HUES6 (cell line): ENCODE results near the gene RNF144A.

Experiments
- H3K27ac ChIP-seq: 2 replicates; pipeline ENCODE4 v1.7.0; 2013; ENCODE audit warnings: low read depth, mild to moderate bottlenecking, low read length, inconsistent platforms
- H3K27me3 ChIP-seq: 2 replicates; pipeline ENCODE4 v1.6.1; 2013; ENCODE audit warnings: low read length; ENCODE audit not compliant: control insufficient read depth, insufficient read depth
- H3K36me3 ChIP-seq: 2 replicates; pipeline ENCODE4 v1.6.1; 2013; ENCODE audit warnings: low read length; ENCODE audit not compliant: control insufficient read depth, insufficient read depth
- H3K4me1 ChIP-seq: 2 replicates; pipeline ENCODE4 v1.6.1; 2013; ENCODE audit warnings: low read length; ENCODE audit not compliant: control insufficient read depth, insufficient read depth
- H3K4me3 ChIP-seq: 2 replicates; pipeline ENCODE4 v1.5.1; 2013; ENCODE audit warnings: low read depth, low read length
- H3K9ac ChIP-seq: one replicate; pipeline ENCODE4 v1.6.1; 2013; ENCODE audit warnings: mild to moderate bottlenecking, low read length
- H3K9me3 ChIP-seq: 2 replicates; pipeline ENCODE4 v1.6.1; 2013; ENCODE audit warnings: low read depth, low read length; ENCODE audit not compliant: control insufficient read depth, insufficient read depth

RNF144A gene

DNA sequence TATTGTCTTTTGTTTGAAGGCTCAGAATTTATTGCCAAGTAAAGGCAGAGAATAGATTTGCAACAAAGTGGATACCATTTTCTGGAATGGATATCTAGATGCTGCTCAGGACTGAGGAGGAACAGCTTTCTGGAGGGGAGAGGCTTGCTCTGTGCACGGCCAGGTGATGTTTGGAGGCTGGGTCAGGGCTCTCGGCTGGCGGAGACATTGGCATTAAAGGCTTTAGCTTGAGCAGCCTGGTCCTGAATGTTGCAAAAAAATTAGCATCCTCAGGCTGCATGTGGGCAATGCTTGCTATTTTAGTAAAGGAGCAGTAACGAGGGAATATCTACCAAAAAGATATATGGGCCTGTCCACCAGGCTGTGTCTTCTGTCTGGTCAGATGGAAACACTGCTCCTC lies 20.4 kb downstream of the RNF144A start:
- H3K27me3 ChIP-seq, result no peaks in the 10 kb centered on the region
- H3K9ac ChIP-seq, result no peak overlapping the region
- H3K9me3 ChIP-seq, result no peaks in the 10 kb centered on the region
- H3K4me1 ChIP-seq, result peaks cover 32% of the 10 kb centered on the region
- H3K4me3 ChIP-seq, result no peak overlapping the region
- no peaks in the 10 kb centered on the region; the same call in 1 of the 2 replicates for H3K36me3 ChIP-seq
- H3K27ac ChIP-seq, result no peak overlapping the region

- no peak overlapping the region for H3K9ac ChIP-seq
- H3K27me3 ChIP-seq, result no peaks in the 10 kb centered on the region
- H3K9me3 ChIP-seq, result no peaks in the 10 kb centered on the region
- H3K4me1 ChIP-seq, result peaks cover 29% of the 10 kb centered on the region
- no peaks in the 10 kb centered on the region; the same call in 1 of the 2 replicates for H3K36me3 ChIP-seq
- no peak overlapping the region for H3K4me3 ChIP-seq
- no peak overlapping the region for H3K27ac ChIP-seq
Observed at GRCh38 chr2:6939071-6939470, 21.9 kb downstream of the RNF144A start.

DNA sequence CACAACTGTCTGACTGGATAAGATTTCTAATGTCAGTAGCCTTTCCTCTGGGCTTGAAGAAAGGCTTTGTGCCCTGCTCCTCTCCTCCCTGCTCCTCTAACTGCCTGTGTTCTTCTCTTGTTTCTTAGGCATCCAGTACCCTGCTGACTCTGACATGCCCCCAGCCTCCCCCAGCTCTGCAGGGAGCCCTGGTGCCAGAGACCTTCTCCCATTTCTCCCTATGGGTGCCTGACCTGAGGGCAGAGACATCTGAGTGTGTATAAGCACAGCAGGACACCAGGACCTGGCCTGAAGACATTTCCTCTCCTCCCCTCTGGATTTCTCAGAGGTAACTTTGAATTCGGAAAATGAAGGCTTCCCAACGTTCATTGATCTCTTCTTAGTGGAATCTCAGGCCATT lies 23.6 kb downstream of the RNF144A start:
- H3K9me3 ChIP-seq, result no peaks in the 10 kb centered on the region
- H3K9ac ChIP-seq, result no peak overlapping the region
- H3K4me1 ChIP-seq, result peaks cover 29% of the 10 kb centered on the region
- no peaks in the 10 kb centered on the region for H3K27me3 ChIP-seq
- no peaks in the 10 kb centered on the region; the same call in 1 of the 2 replicates for H3K36me3 ChIP-seq
- no peak overlapping the region for H3K27ac ChIP-seq
- H3K4me3 ChIP-seq, result no peak overlapping the region

DNA sequence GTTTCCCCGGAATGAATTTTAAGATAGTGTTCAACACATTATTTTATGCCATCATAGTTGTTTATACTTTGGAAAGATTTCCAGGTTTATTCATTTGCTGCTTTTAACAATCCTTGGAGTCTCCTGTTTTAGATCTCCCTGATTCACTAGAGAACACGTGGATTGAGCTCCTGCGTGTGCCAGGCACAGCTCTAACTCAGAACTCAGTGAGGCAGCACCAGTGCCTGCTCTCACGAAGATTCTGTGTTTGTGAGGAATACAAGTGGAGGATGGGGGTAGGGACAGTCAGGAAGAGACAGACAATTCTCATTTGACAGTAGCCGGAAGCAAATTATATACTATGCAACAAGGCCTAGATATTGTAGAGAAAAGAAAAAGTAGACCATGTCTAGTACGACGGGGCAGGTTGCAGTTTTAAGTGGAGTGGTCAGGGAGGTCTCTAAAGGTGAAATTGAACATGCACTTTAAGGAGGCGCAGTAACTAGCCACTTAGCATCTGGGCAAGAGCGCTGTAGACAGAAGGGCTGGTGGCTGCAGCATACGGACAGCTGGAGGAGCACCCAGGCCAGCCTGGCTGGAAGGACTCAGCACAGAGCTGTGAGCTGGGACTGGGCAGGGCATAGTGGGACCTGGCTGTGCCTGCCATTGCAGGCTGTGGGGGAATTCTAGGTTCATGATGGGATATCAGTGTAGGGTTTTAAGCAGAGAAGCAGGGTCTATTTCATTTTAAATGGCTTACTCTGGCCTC lies 24.3 kb downstream of the RNF144A start:
- Histone ChIP-seq H3K27ac (no peak overlapping the region), H3K9ac (no peak overlapping the region), H3K36me3 (no peaks in the 10 kb centered on the region; the same call in 1 of the 2 replicates), H3K27me3 (no peaks in the 10 kb centered on the region), H3K4me3 (no peak overlapping the region), H3K4me1 (peaks cover 29% of the 10 kb centered on the region), H3K9me3 (no peaks in the 10 kb centered on the region)

GRCh38 chr2:6942848-6943247 lies 25.6 kb downstream of the RNF144A start:
- Histone ChIP-seq H3K27ac (no peak overlapping the region), H3K4me1 (peaks cover 20% of the 10 kb centered on the region), H3K4me3 (no peak overlapping the region), H3K9me3 (no peaks in the 10 kb centered on the region), H3K9ac (no peak overlapping the region), H3K36me3 (no peaks in the 10 kb centered on the region; the same call in 1 of the 2 replicates), H3K27me3 (no peaks in the 10 kb centered on the region)

- H3K9me3 ChIP-seq, result no peaks in the 10 kb centered on the region
- H3K36me3 ChIP-seq, result no peaks in the 10 kb centered on the region; the same call in 1 of the 2 replicates
Observed at GRCh38 chr2:6943523-6943922, 26.3 kb downstream of the RNF144A start.

GRCh38 chr2:6943971-6944370 lies 26.8 kb downstream of the RNF144A start:
- Histone ChIP-seq H3K27me3 (no peaks in the 10 kb centered on the region), H3K4me3 (no peak overlapping the region), H3K9ac (no peak overlapping the region), H3K4me1 (peaks cover 19% of the 10 kb centered on the region), H3K9me3 (no peaks in the 10 kb centered on the region), H3K27ac (no peak overlapping the region), H3K36me3 (no peaks in the 10 kb centered on the region; the same call in 1 of the 2 replicates)

More at GRCh38 chr2:6943523-6943922, 26.3 kb downstream of the RNF144A start:
- no peaks in the 10 kb centered on the region for H3K27me3 ChIP-seq
- peaks cover 20% of the 10 kb centered on the region for H3K4me1 ChIP-seq
- H3K9ac ChIP-seq, result no peak overlapping the region
- H3K27ac ChIP-seq, result no peak overlapping the region
- no peak overlapping the region for H3K4me3 ChIP-seq

DNA sequence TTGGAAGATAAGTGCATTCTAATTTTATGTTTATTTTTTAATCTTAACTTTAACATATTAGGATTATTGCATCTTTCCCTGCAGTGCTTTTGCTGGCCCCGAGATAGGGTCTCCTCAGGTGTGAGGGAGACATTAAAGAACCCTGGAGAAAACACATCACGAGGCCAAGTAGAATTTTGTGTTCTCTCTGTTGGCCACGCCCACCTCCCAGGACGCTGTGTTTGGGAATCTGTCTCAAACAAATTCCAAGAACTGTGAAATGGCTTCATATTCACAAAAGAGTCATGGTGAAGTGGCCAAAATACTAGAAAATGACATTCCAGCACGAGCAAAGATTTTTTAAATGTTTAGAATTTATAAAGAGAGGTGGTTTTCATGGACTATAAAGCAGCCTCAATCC lies 27.3 kb downstream of the RNF144A start:
- Histone ChIP-seq H3K4me1 (peaks cover 17% of the 10 kb centered on the region), H3K9ac (no peak overlapping the region), H3K4me3 (no peak overlapping the region), H3K36me3 (no peaks in the 10 kb centered on the region; the same call in 1 of the 2 replicates), H3K27me3 (no peaks in the 10 kb centered on the region), H3K27ac (no peak overlapping the region), H3K9me3 (no peaks in the 10 kb centered on the region)

DNA sequence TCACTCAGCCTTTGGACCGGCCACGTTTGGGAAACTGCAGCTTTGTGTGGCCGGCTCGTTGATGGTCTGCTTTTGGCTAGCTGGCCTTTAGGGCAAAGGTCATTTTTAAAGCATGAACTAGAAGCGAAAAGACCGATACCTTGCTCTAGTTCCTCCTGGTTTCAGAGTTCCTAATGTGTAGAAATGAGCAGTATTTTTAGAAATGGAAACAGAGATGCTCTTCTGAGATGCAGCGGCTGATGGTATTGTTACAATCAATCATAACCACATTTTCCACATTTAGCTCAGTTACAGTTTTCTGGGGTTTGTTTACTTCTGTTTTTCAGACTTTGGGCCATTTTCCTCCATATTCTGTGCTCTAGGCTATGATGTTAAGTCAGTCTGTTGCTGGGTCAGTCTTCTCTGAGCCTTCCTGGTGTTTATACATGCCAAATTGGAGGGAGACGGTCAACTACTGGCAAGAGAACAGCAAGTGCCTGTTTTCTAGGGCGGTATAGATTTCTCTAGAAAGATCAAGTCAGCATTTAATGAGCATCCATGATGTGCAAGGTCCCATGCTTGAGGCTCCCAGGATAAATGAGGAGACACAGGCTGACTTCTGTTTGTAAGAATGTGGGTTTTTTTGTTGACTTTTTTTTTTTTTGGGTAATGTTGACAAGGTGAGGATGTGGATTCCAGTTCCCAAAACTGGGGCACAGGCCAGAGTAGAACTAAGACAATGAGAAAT lies 28.0 kb downstream of the RNF144A start:
- Histone ChIP-seq H3K4me1 (peaks cover 10% of the 10 kb centered on the region), H3K27ac (no peak overlapping the region), H3K36me3 (no peaks in the 10 kb centered on the region; the same call in 1 of the 2 replicates), H3K9me3 (no peaks in the 10 kb centered on the region), H3K4me3 (no peak overlapping the region), H3K27me3 (no peaks in the 10 kb centered on the region), H3K9ac (no peak overlapping the region)

GRCh38 chr2:6945821-6946220 lies 28.6 kb downstream of the RNF144A start:
- Histone ChIP-seq H3K27me3 (no peaks in the 10 kb centered on the region), H3K4me3 (no peak overlapping the region), H3K9me3 (no peaks in the 10 kb centered on the region), H3K27ac (no peak overlapping the region), H3K4me1 (peaks cover 5% of the 10 kb centered on the region), H3K36me3 (no peaks in the 10 kb centered on the region; the same call in 1 of the 2 replicates), H3K9ac (no peak overlapping the region)

DNA sequence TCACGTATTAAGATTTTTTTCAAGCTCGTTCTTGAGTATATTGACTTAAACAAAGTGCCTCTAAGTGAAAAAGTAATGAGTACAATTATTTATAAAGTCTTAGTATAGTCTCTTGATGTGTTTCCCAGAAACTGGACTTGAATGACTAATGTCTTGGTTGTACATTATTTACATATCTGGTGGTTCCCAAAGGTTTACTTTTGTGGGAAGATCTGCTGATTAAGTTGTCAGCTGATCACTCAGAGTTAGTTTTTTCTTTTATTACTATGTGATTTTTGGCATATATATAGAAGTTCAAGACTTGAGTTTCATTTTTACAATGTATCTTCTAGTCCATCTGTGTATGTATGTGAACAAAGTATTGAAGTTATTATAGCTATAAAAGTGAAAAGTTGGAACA lies 29.5 kb downstream of the RNF144A start:
- Histone ChIP-seq H3K36me3 (no peaks in the 10 kb centered on the region; the same call in 1 of the 2 replicates), H3K4me3 (no peak overlapping the region), H3K4me1 (no peaks in the 10 kb centered on the region), H3K9me3 (no peaks in the 10 kb centered on the region), H3K9ac (no peak overlapping the region), H3K27me3 (no peaks in the 10 kb centered on the region), H3K27ac (no peak overlapping the region)
